HUDEP-2 (cell line): ENCODE data around the gene RTF1.

Experiments used
- DNase-seq, 76 experiments: peaks; one replicate each; lab custom pipeline; 2025; ENCODE audit not compliant: unreplicated experiment in 76 of 76; lab: John Stamatoyannopoulos, UW

Gene RTF1

GRCh38 chr15:41484937-41485625 lies 68.2 kb downstream of the RTF1 start:
- DNase-seq = no peak

GRCh38 chr15:41486286-41486685 lies 69.4 kb downstream of the RTF1 start:
- DNase-seq = no peak

DNA sequence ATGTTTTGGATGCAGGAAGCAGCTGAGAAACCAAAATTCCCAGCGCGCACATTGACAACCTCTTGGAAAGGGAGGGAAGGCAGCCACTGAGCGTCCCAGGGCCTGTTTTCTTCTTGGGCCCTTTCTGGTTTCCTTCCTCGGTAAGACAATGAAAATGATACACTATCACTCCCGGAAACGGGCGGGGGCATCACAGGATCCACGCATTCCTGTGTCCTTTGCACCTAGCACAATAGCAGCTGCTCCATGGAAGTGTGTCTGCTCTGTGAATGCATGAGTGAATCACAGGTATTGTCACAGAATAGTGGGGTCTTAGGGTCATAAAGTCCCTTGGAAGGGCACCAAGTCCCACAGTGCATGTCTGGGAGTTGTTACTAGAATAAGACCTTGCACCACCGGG lies 70.5 kb downstream of the RTF1 start:
- no peak for DNase-seq

DNA sequence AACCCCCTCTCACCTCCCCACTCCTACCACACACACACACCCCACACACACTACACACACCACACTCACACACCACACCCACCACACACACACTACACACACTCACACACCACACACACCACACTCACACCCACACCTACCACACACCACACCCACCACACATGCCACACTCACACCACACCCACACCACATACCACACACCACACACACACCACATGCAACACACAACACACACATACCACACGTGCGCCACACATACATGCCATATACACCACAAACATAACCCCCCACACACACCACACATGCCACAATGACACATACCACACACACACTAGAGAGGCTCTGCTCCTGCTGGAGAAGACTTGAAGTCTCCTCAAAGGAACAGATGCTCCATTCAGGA lies 70.9 kb downstream of the RTF1 start:
- no peak for DNase-seq

DNA sequence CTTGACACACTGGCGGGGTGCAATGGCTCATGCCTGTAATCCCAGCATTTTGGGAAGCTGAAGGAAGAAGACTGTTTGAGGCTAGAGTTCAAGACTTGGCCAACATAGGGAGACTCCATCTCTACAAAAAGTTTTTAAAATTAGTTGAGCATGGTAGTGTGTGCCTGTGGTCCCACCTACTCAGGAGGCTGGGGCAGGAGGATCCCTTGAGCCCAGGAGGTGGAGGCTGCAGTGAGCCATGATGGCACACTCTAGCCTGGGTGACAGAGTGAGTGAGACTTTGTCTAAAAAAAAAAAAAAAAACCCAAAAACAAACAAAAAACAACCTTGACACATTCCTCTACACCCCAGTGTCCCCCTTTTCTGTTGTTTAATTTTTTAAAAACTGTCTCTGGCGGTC lies 72.7 kb downstream of the RTF1 start:
- DNase-seq = no peak

DNA sequence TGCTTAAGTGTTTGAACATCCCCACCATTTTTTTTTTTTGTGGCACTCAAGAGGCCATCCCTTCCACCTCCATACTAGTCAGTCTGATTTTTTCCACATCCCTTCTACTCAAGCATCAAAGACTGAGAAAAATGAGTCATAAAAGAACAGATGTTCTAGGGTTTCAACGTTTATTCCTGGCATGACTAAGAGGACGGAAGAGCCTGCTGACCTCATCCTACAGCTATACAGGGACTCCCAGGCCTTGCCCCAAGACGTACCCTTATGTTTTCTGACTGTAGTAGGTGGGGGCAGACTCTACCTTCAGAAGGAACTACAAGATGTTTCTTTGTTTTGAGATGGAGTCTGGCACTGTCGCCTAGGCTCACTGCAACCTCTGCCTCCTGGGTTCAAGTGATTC lies 73.5 kb downstream of the RTF1 start:
- DNase-seq = no peak

- DNase-seq = no peak
These were observed 75.0 kb downstream of the RTF1 start for GRCh38 chr15:41491889-41492288.

- no peak for DNase-seq
These were observed 75.8 kb downstream of the RTF1 start for GRCh38 chr15:41492597-41493204.

DNA sequence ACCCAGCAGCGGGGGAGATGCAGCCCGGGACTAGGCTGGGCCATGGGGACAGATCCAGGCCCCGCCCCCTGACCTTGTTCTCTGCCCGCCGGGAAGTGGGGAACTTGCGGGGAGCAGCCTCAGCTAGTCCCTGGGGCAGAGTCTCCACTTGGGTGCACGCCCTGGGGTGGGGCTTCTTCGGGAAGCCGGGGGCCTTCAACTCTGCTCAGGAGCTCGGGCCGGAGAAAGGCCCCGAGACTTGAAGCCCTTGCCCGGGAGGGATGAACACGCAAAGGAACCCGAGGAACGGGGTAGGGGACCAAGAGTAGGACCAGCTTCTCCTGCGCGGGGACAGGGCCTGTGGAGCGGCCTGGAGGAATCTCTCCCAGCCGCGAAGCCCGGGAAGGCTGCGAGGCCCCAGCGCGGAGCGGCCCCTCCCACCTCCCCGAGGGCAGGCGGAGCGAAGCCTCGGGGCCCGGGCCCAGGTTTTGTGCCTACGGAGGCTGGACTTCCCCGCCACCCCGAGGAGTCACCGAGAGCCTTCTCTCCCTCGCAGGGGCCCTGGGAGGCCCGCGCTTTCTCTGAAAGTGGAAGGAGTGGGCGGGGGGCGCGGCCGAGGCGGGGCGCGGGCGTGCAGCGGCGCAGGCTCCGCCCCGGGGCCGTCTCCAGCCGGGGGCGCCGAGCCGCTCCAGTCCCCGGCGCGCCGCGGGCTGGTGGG lies 76.5 kb downstream of the RTF1 start, which contains the start of gene ITPKA:
Gene ITPKA, plus strand, starts transcription at position 670 of the 697 bp plus-strand sequence. CDS start 54 bp downstream, outside the sequence.
- peak in 38 of 76 experiments; percentile 5 to 62 (median 34) for DNase-seq

- no peak for DNase-seq
These were observed 77.0 kb downstream of the RTF1 start for GRCh38 chr15:41493902-41494189.

- no peak for DNase-seq
These were observed 77.5 kb downstream of the RTF1 start for GRCh38 chr15:41494190-41494921.

GRCh38 chr15:41494922-41495735 lies 78.2 kb downstream of the RTF1 start:
- no peak for DNase-seq

DNA sequence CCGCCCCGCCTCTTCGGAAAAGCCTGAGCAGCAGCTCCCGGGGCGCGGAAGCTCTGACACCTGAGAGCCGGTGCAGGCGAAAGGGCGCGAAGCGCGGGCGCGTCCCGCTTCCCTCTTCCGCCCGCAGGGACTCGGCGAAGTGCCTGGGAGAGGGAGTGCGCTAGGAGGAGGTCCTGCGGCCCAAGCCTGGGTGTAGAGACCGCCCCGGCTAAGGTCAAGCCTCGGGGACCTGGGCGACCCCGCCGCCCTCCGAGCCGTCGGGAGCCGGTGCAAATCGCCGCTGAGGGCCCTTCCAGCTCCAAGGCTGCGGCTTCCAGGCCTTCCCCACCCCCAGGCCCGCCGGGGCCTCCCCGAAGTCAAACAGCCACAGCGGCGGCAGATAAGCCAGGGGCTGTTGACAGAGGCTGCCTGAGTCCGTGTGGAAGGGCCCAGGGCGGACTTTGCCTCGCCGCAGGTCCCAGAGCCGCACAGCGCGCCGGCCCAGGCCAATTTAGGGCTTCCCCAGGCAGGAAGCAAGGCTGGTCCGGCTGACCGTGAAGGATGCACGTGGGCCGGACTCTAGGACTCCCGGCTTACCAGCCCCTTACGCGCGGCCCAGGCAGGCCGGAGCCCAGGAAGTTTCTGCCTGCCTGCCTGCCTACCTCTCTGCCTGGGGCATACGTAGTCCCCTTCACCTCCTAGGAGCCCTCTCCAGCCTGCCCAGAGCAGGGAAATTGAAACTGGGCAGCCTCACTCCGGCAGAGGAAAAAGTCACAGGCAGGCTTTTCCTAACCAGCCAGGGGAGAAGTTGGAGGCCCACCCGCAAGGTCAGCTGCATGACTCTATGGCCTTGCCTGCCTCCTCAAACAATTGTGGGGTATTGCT lies 79.1 kb downstream of the RTF1 start:
- peak in 1 of 76 experiments; percentile 12 for DNase-seq

DNA sequence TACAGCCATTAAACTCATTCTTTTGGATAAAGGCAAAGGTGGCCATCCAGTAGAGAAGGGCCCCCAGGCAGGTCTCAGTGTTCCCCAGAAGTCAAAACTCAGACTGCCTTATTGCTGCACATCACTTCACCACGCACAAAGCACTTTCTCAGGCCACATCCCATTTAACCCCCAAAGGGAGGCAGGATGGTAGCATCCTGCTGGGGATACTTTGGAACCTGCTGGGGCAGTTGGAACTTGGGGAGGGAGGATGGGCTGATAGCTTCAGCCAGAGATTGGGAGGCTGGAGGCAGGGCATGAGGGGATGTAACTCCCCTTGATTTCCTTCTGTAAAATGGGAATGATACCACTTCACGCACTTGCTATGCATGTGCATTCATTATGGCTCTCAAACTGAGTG lies 81.8 kb downstream of the RTF1 start:
- DNase-seq = no peak

DNA sequence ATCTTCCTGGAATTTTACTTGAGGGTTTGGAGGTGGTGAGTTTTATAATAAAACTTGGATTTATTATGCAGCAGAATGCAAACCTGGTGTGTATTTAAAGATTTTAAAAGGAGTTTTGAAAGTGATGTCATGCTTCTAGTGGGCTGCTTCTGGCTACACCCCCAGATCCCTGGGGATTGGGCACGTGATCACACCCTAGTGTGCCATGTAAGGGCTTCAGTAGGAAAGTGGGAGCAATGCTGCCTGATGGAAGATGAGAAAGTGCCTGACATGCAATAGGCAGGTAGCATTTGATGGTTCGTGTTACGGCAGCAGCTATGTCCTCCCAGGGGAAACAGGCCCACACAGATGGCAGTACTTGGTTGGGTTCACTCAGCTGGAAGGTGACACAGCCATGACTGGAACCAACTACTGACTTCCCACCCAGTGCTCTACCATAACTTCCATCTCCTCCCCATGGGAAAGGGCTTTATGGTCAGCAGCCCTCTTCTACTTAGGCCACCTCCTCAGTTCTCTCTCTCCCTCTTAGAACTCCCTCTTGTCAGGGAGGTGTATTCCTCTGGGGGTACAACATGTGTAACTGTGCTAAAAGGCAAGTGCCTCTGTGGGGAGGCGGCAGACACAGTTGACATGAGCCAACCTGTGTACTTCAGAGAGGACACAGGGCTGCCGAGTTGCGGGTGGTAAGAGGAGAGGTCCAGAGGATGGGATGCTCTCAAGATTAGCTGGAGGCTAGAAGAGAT lies 82.4 kb downstream of the RTF1 start:
- DNase-seq = no peak

DNA sequence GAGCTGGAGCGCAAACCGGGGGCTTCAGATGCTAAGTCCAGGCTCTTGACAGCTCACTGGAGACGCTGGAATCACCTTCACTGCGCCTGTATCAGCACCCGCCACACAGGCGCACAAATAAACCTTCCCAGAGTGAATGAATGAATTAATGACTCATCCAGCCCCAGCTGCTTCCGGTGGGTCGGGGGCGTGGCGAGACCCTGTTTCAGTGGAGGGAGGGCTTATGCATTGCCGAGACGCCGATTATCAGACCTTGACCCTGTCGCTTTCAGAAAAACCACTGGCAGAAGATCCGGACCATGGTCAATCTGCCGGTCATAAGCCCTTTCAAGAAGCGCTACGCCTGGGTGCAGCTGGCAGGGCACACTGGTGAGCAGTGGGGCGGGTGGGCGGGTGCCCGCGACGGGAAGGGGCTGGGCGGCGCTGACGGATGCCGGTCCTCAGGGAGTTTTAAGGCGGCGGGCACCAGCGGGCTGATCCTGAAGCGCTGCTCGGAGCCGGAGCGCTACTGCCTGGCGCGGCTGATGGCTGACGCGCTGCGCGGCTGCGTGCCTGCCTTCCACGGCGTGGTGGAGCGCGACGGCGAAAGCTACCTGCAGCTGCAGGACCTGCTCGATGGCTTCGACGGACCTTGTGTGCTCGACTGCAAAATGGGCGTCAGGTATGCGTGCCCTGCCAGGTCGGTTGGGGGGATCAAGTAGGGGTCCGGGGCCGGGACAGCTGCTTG lies 84.5 kb downstream of the RTF1 start:
- DNase-seq = no peak

DNA sequence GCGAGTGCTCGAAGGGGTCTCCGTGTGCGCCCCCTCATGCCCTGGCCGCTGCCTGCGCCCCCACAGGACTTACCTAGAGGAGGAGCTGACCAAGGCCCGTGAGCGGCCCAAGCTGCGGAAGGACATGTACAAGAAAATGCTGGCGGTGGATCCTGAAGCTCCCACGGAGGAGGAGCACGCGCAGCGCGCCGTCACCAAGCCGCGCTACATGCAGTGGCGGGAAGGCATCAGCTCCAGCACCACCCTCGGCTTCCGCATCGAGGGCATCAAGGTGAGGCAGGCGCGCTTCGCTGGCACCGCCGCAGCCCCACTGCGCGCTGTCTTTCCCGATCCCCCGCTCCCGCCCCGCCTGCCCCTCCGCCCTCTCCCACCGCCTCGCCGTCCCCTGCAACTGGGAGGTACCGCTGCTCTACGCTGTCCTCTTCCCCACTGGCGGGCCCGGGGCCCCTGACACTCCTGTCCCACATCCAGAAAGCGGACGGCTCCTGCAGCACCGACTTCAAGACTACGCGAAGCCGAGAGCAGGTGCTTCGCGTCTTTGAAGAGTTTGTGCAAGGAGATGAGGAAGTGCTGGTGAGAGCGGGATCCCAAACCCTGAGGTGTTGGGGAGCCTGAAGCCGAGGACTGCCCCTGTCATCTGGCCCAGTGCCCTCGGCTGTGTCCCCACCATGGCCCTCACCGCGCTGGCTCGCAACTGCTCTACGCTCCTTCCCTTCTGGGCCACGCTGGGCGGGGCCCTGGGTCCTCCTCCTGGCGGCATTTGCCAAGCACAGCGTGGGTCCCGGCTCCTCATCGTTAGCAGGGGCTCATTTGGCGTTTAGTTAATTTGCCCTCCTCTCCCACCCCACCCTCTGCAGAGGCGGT lies 85.3 kb downstream of the RTF1 start:
- no peak for DNase-seq
